DND-41 (cell line): ENCODE measurements around the gene SLAMF1.

Experiments
- CTCF ChIP-seq: IDR thresholded peaks from 2 replicates; pipeline ENCODE4 v1.5.1; 2012; ENCODE audit warnings: borderline replicate concordance, low read length, moderate library complexity, mild to moderate bottlenecking; ENCODE audit not compliant: poor library complexity, severe bottlenecking; ENCODE audit errors: extremely low read depth
- EZH2 ChIP-seq: IDR thresholded peaks from 3 replicates; pipeline ENCODE4 v1.6.1; 2012; ENCODE audit warnings: borderline replicate concordance, low read depth, mild to moderate bottlenecking, moderate library complexity, low read length, inconsistent platforms; ENCODE audit not compliant: severe bottlenecking

GRCh38 chr1:160575112-160575664, 71.7 kb downstream of the SLAMF1 start:
- TF ChIP-seq CTCF (no peak), EZH2 (no peak)
